H9 (cell line): ENCODE data around the gene SNX11. TPM values are rescaled to one million over a fixed set of nuclear protein-coding genes. Genes with fewer than 3 reads are reported as not detected.

Source experiments
- DNase-seq: peaks from one replicate; pipeline ENCODE4 v3.0.0-alpha.2; 2017
- H2AFZ ChIP-seq: one replicate; pipeline ENCODE4 v1.6.1; 2013; ENCODE audit warnings: mild to moderate bottlenecking, low read length, control low read depth, moderate library complexity
- H2AK5ac ChIP-seq: 2 replicates; pipeline ENCODE4 v1.6.1; 2013; ENCODE audit warnings: low read length, control low read depth, mixed read lengths; ENCODE audit not compliant: insufficient read length
- H2BK120ac ChIP-seq: one replicate; pipeline ENCODE4 v1.6.1; 2013; ENCODE audit warnings: low read depth, mild to moderate bottlenecking, low read length, control low read depth, inconsistent platforms; ENCODE audit not compliant: poor library complexity, severe bottlenecking
- H2BK12ac ChIP-seq: 2 replicates; pipeline ENCODE4 v1.6.1; 2013; ENCODE audit warnings: low read length, control low read depth, mixed read lengths, low read depth; ENCODE audit not compliant: insufficient read length
- H2BK15ac ChIP-seq: 2 replicates; pipeline ENCODE4 v1.6.1; 2013; ENCODE audit warnings: low read depth, low read length, control low read depth
- H2BK20ac ChIP-seq: one replicate; pipeline ENCODE4 v1.6.1; 2013; ENCODE audit warnings: low read depth, mild to moderate bottlenecking, low read length, control low read depth, inconsistent platforms; ENCODE audit not compliant: poor library complexity, severe bottlenecking
- H2BK5ac ChIP-seq: 2 replicates; pipeline ENCODE4 v1.6.1; 2013; ENCODE audit warnings: low read length, control low read depth, mixed read lengths; ENCODE audit not compliant: insufficient read length
- H3K14ac ChIP-seq: 2 replicates; pipeline ENCODE4 v1.6.1; 2013; ENCODE audit warnings: low read length, control low read depth; ENCODE audit not compliant: insufficient read depth
- H3K18ac ChIP-seq: 2 replicates; pipeline ENCODE4 v1.6.1; 2013; ENCODE audit warnings: low read depth, mild to moderate bottlenecking, mixed read lengths, low read length, control low read depth; ENCODE audit not compliant: insufficient read length
- H3K23ac ChIP-seq: 2 replicates; pipeline ENCODE4 v1.6.1; 2013; ENCODE audit warnings: low read length, control low read depth, mixed read lengths, low read depth; ENCODE audit not compliant: insufficient read length
- H3K23me2 ChIP-seq: 2 replicates; pipeline ENCODE4 v1.6.1; 2013; ENCODE audit warnings: low read depth, mild to moderate bottlenecking, mixed read lengths, low read length, control low read depth; ENCODE audit not compliant: insufficient read length, poor library complexity, severe bottlenecking
- H3K27ac ChIP-seq: 2 replicates; pipeline ENCODE4 v1.5.1; 2013; ENCODE audit warnings: low read length, control low read depth, mixed read lengths, low read depth; ENCODE audit not compliant: insufficient read length
- H3K27me3 ChIP-seq: 2 replicates; pipeline ENCODE4 v1.6.1; 2013; ENCODE audit warnings: low read length, control low read depth, inconsistent platforms; ENCODE audit not compliant: insufficient read depth
- H3K4ac ChIP-seq: 2 replicates; pipeline ENCODE4 v1.6.1; 2013; ENCODE audit warnings: low read depth, mild to moderate bottlenecking, control low read depth, inconsistent platforms, low read length, moderate library complexity
- H3K4me1 ChIP-seq: 2 replicates; pipeline ENCODE4 v1.6.1; 2013; ENCODE audit warnings: low read length, control low read depth, inconsistent platforms; ENCODE audit not compliant: insufficient read depth
- H3K4me2 ChIP-seq: 2 replicates; pipeline ENCODE4 v1.6.1; 2013; ENCODE audit warnings: low read length, control low read depth, mixed read lengths; ENCODE audit not compliant: insufficient read length, insufficient read depth
- H3K56ac ChIP-seq: 2 replicates; pipeline ENCODE4 v1.6.1; 2013; ENCODE audit warnings: low read depth, mild to moderate bottlenecking, mixed read lengths, low read length, control low read depth; ENCODE audit not compliant: insufficient read length
- H3K79me1 ChIP-seq: 2 replicates; pipeline ENCODE4 v1.6.1; 2013; ENCODE audit warnings: low read depth, mild to moderate bottlenecking, moderate library complexity, low read length, control low read depth, inconsistent platforms; ENCODE audit not compliant: insufficient read depth, poor library complexity, severe bottlenecking
- H3K79me2 ChIP-seq: 2 replicates; pipeline ENCODE4 v1.6.1; 2013; ENCODE audit warnings: low read length, control low read depth, inconsistent platforms; ENCODE audit not compliant: insufficient read depth
- H3K9ac ChIP-seq: 2 replicates; pipeline ENCODE4 v1.6.1; 2013; ENCODE audit warnings: low read length, control low read depth, mixed read lengths; ENCODE audit not compliant: insufficient read length; ENCODE audit errors: extremely low read depth
- H3K9me3 ChIP-seq: one replicate; pipeline ENCODE4 v1.6.1; 2013; ENCODE audit warnings: low read depth, low read length, inconsistent platforms; ENCODE audit not compliant: control insufficient read depth
- H3T11ph ChIP-seq: one replicate; pipeline ENCODE4 v1.6.1; 2013; ENCODE audit warnings: mild to moderate bottlenecking, low read length, control low read depth, inconsistent platforms
- H4K20me1 ChIP-seq: one replicate; pipeline ENCODE4 v1.6.1; 2013; ENCODE audit not compliant: control insufficient read depth, insufficient read length, insufficient read depth
- H4K5ac ChIP-seq: 2 replicates; pipeline ENCODE4 v1.6.1; 2013; ENCODE audit warnings: low read depth, mild to moderate bottlenecking, mixed read lengths, low read length, control low read depth; ENCODE audit not compliant: insufficient read length
- H4K8ac ChIP-seq: replicated peaks from 2 replicates; pipeline ENCODE4 v1.6.1; 2013; ENCODE audit warnings: low read length, control low read depth, mixed read lengths, low read depth; ENCODE audit not compliant: insufficient read length
- H4K91ac ChIP-seq: 2 replicates; pipeline ENCODE4 v1.6.1; 2013; ENCODE audit warnings: low read depth, mild to moderate bottlenecking, moderate library complexity, mixed read lengths, low read length, control low read depth; ENCODE audit not compliant: insufficient read length
- H3K27ac Mint-ChIP-seq, 3 experiments: 2 replicates in 2 of 3; 3 replicates in 1 of 3; pipeline ENCODE4 v1.8.0; 2020 to 2021; ENCODE audit warnings: mixed read lengths in 3 of 3, mild to moderate bottlenecking in 1 of 3, moderate library complexity in 1 of 3
- H3K27me3 Mint-ChIP-seq: 2 replicates; pipeline ENCODE4 v1.8.0; 2021; ENCODE audit warnings: low read depth, mild to moderate bottlenecking, moderate library complexity, mixed read lengths
- H3K36me3 Mint-ChIP-seq, 3 experiments: 2 replicates in 2 of 3; 3 replicates in 1 of 3; pipeline ENCODE4 v1.8.0; 2020 to 2021; ENCODE audit warnings: low read depth in 3 of 3, mixed read lengths in 3 of 3; ENCODE audit not compliant: insufficient read depth in 1 of 3
- H3K4me1 Mint-ChIP-seq, 2 experiments: 2 replicates each; pipeline ENCODE4 v1.8.0; 2020; ENCODE audit warnings: mixed read lengths in 2 of 2
- H3K4me3 Mint-ChIP-seq, 2 experiments: 2 replicates in 1 of 2; 3 replicates in 1 of 2; pipeline ENCODE4 v1.8.0; 2020 to 2021; ENCODE audit warnings: mild to moderate bottlenecking in 2 of 2, mixed read lengths in 2 of 2, moderate library complexity in 1 of 2
- H3K9me3 Mint-ChIP-seq, 2 experiments: 2 replicates in 1 of 2; 3 replicates in 1 of 2; pipeline ENCODE4 v1.8.0; 2020; ENCODE audit warnings: mild to moderate bottlenecking in 2 of 2, mixed read lengths in 2 of 2, moderate library complexity in 1 of 2
- CTCF ChIP-seq: fragments of 200-600 bp; sonication (generic); conservative IDR thresholded peaks from 3 replicates; pipeline ENCODE4 v1.8.0; 2021; ENCODE audit warnings: antibody characterized with exemption, mild to moderate bottlenecking
- WGBS: extraction: QIAGEN DNeasy Blood & Tissue Kit; methylation state at CpG from one replicate; pipeline ENCODE4 v1.1.7; 2013; ENCODE audit warnings: missing lambda C conversion rate, low lambda C conversion rate, mixed read lengths; ENCODE audit not compliant: insufficient read length; ENCODE audit errors: extremely low coverage; 5-methylcytosine and 5-hydroxymethylcytosine counted together
- total RNA-seq: library from RNA; stranded (reverse); gene quantifications from 2 replicates; pipeline ENCODE4 v1.2.1, GENCODE V29; 2021

SNX11 gene
- total RNA-seq, 1 experiment from 2014 or later, result 20.0 TPM

- DNase-seq, result peak; percentile 86
- Histone ChIP-seq H3K27me3 (no peaks in the 10 kb centered on the region), H2BK120ac (no peak overlapping the region), H3K9ac (no peak overlapping the region), H2BK12ac (no peak overlapping the region), H3K23ac (no peak overlapping the region), H3K27ac (no peak overlapping the region), H4K91ac (no peak overlapping the region), H4K8ac (no peak overlapping the region), H2AFZ (no peak overlapping the region), H3K79me1 (no peaks in the 10 kb centered on the region), H3K23me2 (no peaks in the 10 kb centered on the region), H2BK20ac (no peak overlapping the region), H2BK5ac (no peak overlapping the region), H3K4me1 (no peaks in the 10 kb centered on the region), H3K14ac (no peak overlapping the region), H2AK5ac (no peak overlapping the region), H4K5ac (no peak overlapping the region), H3K9me3 (no peaks in the 10 kb centered on the region), H3T11ph (no peak overlapping the region), H3K56ac (no peak overlapping the region), H3K4ac (no peak overlapping the region), H2BK15ac (no peak overlapping the region), H3K18ac (no peak overlapping the region), H3K79me2 (no peaks in the 10 kb centered on the region), H3K4me2 (no peak overlapping the region), H4K20me1 (no peaks in the 10 kb centered on the region)
- TF ChIP-seq CTCF, result peak; percentile 92
- H3K4me1 Mint-ChIP-seq, result peaks cover 9 to 16% of the 10 kb centered on the region in 2 experiments
- no CpG with 5 or more reads among the region's 4 CpGs for WGBS
- no peak overlapping the region; a peak in 1 of 5 replicates for H3K4me3 Mint-ChIP-seq
- no peaks in the 10 kb centered on the region; a peak in 1 of 5 replicates for H3K9me3 Mint-ChIP-seq
- H3K36me3 Mint-ChIP-seq, result peaks cover 0 to 5% (median 0%) of the 10 kb centered on the region in 3 experiments; a peak in 1 of 7 replicates
- H3K27me3 Mint-ChIP-seq, result peaks cover under 1% of the 10 kb centered on the region
- peak overlapping the region in 1 of 3 experiments; percentile 72; a peak in 2 of 7 replicates for H3K27ac Mint-ChIP-seq
Observed at GRCh38 chr17:48131216-48131824, 23.8 kb downstream of the SNX11 start.
